WTC11 (cell line): ENCODE results near the gene NPFFR2. TPM values are rescaled to one million over a fixed set of nuclear protein-coding genes. Genes with fewer than 3 reads are reported as not detected.

Experiments used
- ATAC-seq: fragments of 200-7000 bp; cut with Tn5 transposase; 2 replicates; pipeline ENCODE4 v1.10.0; 2021; ENCODE audit warnings: mild to moderate bottlenecking, moderate library complexity
- CTCF ChIA-PET: fragments of 300-600 bp; sonication (Branson Sonifier 250); formaldehyde crosslinking; loops from one replicate; lab custom pipeline; 2021; ENCODE audit warnings: antibody characterized with exemption; lab: Charles Lee
- POLR2A ChIA-PET: fragments of 350-600 bp; sonication (Branson Sonifier 250); formaldehyde crosslinking; loops from one replicate; lab custom pipeline; 2021; ENCODE audit warnings: antibody characterized with exemption; lab: Charles Lee
- DNase-seq: peaks from one replicate; pipeline ENCODE4 v3.0.0; 2021; ENCODE audit warnings: low spot score
- H3K27ac Mint-ChIP-seq: 2 replicates; pipeline ENCODE4 v1.8.0; 2021; ENCODE audit warnings: mixed read lengths
- H3K27me3 Mint-ChIP-seq: 2 replicates; pipeline ENCODE4 v1.8.0; 2021; ENCODE audit warnings: low read depth, mild to moderate bottlenecking, moderate library complexity, mixed read lengths
- H3K36me3 Mint-ChIP-seq: 2 replicates; pipeline ENCODE4 v1.8.0; 2021; ENCODE audit warnings: mixed read lengths
- H3K4me1 Mint-ChIP-seq: 2 replicates; pipeline ENCODE4 v1.8.0; 2022; ENCODE audit warnings: mixed read lengths
- H3K4me3 Mint-ChIP-seq: 2 replicates; pipeline ENCODE4 v1.8.0; 2021; ENCODE audit warnings: mild to moderate bottlenecking, moderate library complexity, mixed read lengths
- H3K9me3 Mint-ChIP-seq: 2 replicates; pipeline ENCODE4 v1.8.0; 2021; ENCODE audit warnings: mixed read lengths
- ATF1 ChIP-seq: sonication (generic); formaldehyde crosslinking; IDR thresholded peaks from 2 replicates; pipeline ENCODE4 v1.8.1; 2023; ENCODE audit warnings: mild to moderate bottlenecking, moderate library complexity, missing genetic modification reagents
- CREB1 ChIP-seq: sonication (generic); formaldehyde crosslinking; IDR thresholded peaks from 2 replicates; pipeline ENCODE4 v1.8.0; 2023; ENCODE audit warnings: mild to moderate bottlenecking, missing genetic modification reagents
- EMX1 ChIP-seq: fragments of 250-450 bp; sonication (Bioruptor Pico); IDR thresholded peaks from 2 replicates; pipeline ENCODE4 v1.8.0; 2021; ENCODE audit warnings: mild to moderate bottlenecking
- FOXK1 ChIP-seq: sonication (generic); formaldehyde crosslinking; IDR thresholded peaks from 2 replicates; pipeline ENCODE4 v1.8.0; 2022; ENCODE audit warnings: mild to moderate bottlenecking, moderate library complexity, missing genetic modification reagents
- GABPB1 ChIP-seq: sonication (generic); formaldehyde crosslinking; IDR thresholded peaks from 2 replicates; pipeline ENCODE4 v1.8.1; 2023; ENCODE audit warnings: mild to moderate bottlenecking, missing genetic modification reagents
- HMGA2 ChIP-seq: fragments of 250-450 bp; sonication (Bioruptor Pico); IDR thresholded peaks from 2 replicates; pipeline ENCODE4 v1.4.0; 2021; ENCODE audit warnings: mild to moderate bottlenecking, moderate library complexity
- IRF2 ChIP-seq: sonication (generic); formaldehyde crosslinking; IDR thresholded peaks from 2 replicates; pipeline ENCODE4 v1.8.0; 2022; ENCODE audit warnings: low read depth, missing genetic modification reagents, borderline replicate concordance
- JUN ChIP-seq: sonication (generic); formaldehyde crosslinking; IDR thresholded peaks from 2 replicates; pipeline ENCODE4 v1.8.0; 2023; ENCODE audit warnings: mild to moderate bottlenecking, missing genetic modification reagents
- NFE2L1 ChIP-seq: sonication (generic); formaldehyde crosslinking; IDR thresholded peaks from 2 replicates; pipeline ENCODE4 v1.8.1; 2023; ENCODE audit warnings: missing genetic modification reagents
- NR3C1 ChIP-seq: sonication (generic); formaldehyde crosslinking; conservative IDR thresholded peaks from 2 replicates; pipeline ENCODE4 v1.8.1; 2023; ENCODE audit warnings: low read depth, mild to moderate bottlenecking, missing genetic modification reagents
- RELA ChIP-seq: sonication (generic); formaldehyde crosslinking; IDR thresholded peaks from 2 replicates; pipeline ENCODE4 v1.8.1; 2022; ENCODE audit warnings: missing genetic modification reagents, mild to moderate bottlenecking, borderline replicate concordance
- SMAD3 ChIP-seq: sonication (generic); formaldehyde crosslinking; IDR thresholded peaks from 2 replicates; pipeline ENCODE4 v1.8.0; 2022; ENCODE audit warnings: missing genetic modification reagents, mild to moderate bottlenecking, borderline replicate concordance
- ZNF121 ChIP-seq: sonication (generic); formaldehyde crosslinking; IDR thresholded peaks from 2 replicates; pipeline ENCODE4 v1.8.0; 2023; ENCODE audit warnings: missing genetic modification reagents
- ZNF219 ChIP-seq: sonication (generic); formaldehyde crosslinking; IDR thresholded peaks from 2 replicates; pipeline ENCODE4 v1.8.0; 2023; ENCODE audit warnings: missing genetic modification reagents, mild to moderate bottlenecking, borderline replicate concordance
- ZNF232 ChIP-seq: sonication (generic); formaldehyde crosslinking; IDR thresholded peaks from 2 replicates; pipeline ENCODE4 v1.8.0; 2022; ENCODE audit warnings: mild to moderate bottlenecking, missing genetic modification reagents
- ZNF423 ChIP-seq: fragments of 250-450 bp; sonication (Bioruptor Pico); IDR thresholded peaks from 2 replicates; pipeline ENCODE4 v2.1.2; 2022; ENCODE audit warnings: mild to moderate bottlenecking, moderate library complexity
- ZNF671 ChIP-seq: fragments of 250-450 bp; sonication (Bioruptor Pico); IDR thresholded peaks from 2 replicates; pipeline ENCODE4 v1.8.0; 2021; ENCODE audit warnings: mild to moderate bottlenecking
- total RNA-seq: library from RNA; stranded (reverse); gene quantifications from 3 replicates; pipeline ENCODE4 v1.2.3, GENCODE V29; 2021
- TF ChIP-seq, protein P1 (sequence below): sonication (generic); formaldehyde crosslinking; IDR thresholded peaks from 2 replicates; pipeline ENCODE4 v1.8.0; 2022; ENCODE audit warnings: mild to moderate bottlenecking, missing genetic modification reagents
- TF ChIP-seq, protein P2 (sequence below): sonication (generic); formaldehyde crosslinking; IDR thresholded peaks from 2 replicates; pipeline ENCODE4 v1.8.0; 2022; ENCODE audit warnings: mild to moderate bottlenecking, missing genetic modification reagents
- TF ChIP-seq, protein P3 (sequence below): sonication (generic); formaldehyde crosslinking; IDR thresholded peaks from 2 replicates; pipeline ENCODE4 v1.8.0; 2022; ENCODE audit warnings: mild to moderate bottlenecking, missing genetic modification reagents
- TF ChIP-seq, protein P4 (sequence below): sonication (generic); formaldehyde crosslinking; IDR thresholded peaks from 2 replicates; pipeline ENCODE4 v1.8.0; 2023; ENCODE audit warnings: mild to moderate bottlenecking, missing genetic modification reagents
- TF ChIP-seq, protein P5 (sequence below): fragments of 250-450 bp; sonication (Bioruptor Pico); IDR thresholded peaks from 2 replicates; pipeline ENCODE4 v1.9.0; 2021; ENCODE audit warnings: mild to moderate bottlenecking
- TF ChIP-seq, protein P6 (sequence below): sonication (generic); formaldehyde crosslinking; IDR thresholded peaks from 2 replicates; pipeline ENCODE4 v1.8.1; 2023; ENCODE audit warnings: mild to moderate bottlenecking, missing genetic modification reagents, moderate library complexity
- TF ChIP-seq, protein P7 (sequence below): sonication (generic); formaldehyde crosslinking; IDR thresholded peaks from 2 replicates; pipeline ENCODE4 v1.8.1; 2022; ENCODE audit warnings: mild to moderate bottlenecking, moderate library complexity, missing genetic modification reagents

Gene NPFFR2
- total RNA-seq, 1 experiment from 2014 or later: 3.0 TPM

DNA sequence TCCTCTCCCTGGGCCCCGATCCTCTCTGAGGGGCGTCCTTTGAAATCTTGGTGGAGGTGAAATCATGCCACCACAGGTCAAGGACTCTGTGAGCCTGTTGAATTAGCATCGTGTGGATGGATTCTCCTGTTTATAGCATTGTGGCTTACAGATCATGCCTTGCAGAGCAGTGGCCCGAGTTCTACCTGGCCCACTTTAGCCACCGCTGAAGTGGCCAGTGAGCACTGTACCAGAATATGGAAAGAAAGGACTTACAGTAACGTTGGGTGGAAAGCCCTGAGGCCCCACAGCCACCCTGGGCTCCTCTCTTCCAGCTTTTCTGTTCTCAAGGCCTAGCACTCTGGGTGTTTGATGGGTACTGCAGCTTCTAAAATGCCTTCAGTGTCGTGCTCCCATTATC is 35.3 kb downstream of the NPFFR2 start:
- TF ChIP-seq IRF2 (CRISPR knock-in tag) (no peak), NFE2L1 (CRISPR knock-in tag) (no peak), SMAD3 (CRISPR knock-in tag) (no peak), RELA (CRISPR knock-in tag) (no peak), ZNF219 (CRISPR knock-in tag) (no peak), ZNF671 (CRISPR knock-in tag) (no peak), ZNF121 (CRISPR knock-in tag) (no peak), FOXK1 (no peak), CREB1 (CRISPR knock-in tag) (no peak), HMGA2 (CRISPR knock-in tag) (no peak), ZNF232 (no peak)
- TF ChIP-seq, protein P1, sequence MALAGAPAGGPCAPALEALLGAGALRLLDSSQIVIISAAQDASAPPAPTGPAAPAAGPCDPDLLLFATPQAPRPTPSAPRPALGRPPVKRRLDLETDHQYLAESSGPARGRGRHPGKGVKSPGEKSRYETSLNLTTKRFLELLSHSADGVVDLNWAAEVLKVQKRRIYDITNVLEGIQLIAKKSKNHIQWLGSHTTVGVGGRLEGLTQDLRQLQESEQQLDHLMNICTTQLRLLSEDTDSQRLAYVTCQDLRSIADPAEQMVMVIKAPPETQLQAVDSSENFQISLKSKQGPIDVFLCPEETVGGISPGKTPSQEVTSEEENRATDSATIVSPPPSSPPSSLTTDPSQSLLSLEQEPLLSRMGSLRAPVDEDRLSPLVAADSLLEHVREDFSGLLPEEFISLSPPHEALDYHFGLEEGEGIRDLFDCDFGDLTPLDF (CRISPR knock-in tag): no peak
- TF ChIP-seq, protein P2, sequence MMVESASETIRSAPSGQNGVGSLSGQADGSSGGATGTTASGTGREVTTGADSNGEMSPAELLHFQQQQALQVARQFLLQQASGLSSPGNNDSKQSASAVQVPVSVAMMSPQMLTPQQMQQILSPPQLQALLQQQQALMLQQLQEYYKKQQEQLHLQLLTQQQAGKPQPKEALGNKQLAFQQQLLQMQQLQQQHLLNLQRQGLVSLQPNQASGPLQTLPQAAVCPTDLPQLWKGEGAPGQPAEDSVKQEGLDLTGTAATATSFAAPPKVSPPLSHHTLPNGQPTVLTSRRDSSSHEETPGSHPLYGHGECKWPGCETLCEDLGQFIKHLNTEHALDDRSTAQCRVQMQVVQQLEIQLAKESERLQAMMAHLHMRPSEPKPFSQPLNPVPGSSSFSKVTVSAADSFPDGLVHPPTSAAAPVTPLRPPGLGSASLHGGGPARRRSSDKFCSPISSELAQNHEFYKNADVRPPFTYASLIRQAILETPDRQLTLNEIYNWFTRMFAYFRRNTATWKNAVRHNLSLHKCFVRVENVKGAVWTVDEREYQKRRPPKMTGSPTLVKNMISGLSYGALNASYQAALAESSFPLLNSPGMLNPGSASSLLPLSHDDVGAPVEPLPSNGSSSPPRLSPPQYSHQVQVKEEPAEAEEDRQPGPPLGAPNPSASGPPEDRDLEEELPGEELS: no peak
- TF ChIP-seq, protein P3, sequence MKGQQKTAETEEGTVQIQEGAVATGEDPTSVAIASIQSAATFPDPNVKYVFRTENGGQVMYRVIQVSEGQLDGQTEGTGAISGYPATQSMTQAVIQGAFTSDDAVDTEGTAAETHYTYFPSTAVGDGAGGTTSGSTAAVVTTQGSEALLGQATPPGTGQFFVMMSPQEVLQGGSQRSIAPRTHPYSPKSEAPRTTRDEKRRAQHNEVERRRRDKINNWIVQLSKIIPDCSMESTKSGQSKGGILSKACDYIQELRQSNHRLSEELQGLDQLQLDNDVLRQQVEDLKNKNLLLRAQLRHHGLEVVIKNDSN (CRISPR knock-in tag): no peak
- TF ChIP-seq, protein P4, sequence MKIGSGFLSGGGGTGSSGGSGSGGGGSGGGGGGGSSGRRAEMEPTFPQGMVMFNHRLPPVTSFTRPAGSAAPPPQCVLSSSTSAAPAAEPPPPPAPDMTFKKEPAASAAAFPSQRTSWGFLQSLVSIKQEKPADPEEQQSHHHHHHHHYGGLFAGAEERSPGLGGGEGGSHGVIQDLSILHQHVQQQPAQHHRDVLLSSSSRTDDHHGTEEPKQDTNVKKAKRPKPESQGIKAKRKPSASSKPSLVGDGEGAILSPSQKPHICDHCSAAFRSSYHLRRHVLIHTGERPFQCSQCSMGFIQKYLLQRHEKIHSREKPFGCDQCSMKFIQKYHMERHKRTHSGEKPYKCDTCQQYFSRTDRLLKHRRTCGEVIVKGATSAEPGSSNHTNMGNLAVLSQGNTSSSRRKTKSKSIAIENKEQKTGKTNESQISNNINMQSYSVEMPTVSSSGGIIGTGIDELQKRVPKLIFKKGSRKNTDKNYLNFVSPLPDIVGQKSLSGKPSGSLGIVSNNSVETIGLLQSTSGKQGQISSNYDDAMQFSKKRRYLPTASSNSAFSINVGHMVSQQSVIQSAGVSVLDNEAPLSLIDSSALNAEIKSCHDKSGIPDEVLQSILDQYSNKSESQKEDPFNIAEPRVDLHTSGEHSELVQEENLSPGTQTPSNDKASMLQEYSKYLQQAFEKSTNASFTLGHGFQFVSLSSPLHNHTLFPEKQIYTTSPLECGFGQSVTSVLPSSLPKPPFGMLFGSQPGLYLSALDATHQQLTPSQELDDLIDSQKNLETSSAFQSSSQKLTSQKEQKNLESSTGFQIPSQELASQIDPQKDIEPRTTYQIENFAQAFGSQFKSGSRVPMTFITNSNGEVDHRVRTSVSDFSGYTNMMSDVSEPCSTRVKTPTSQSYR (CRISPR knock-in tag): no peak
- TF ChIP-seq, protein P5, sequence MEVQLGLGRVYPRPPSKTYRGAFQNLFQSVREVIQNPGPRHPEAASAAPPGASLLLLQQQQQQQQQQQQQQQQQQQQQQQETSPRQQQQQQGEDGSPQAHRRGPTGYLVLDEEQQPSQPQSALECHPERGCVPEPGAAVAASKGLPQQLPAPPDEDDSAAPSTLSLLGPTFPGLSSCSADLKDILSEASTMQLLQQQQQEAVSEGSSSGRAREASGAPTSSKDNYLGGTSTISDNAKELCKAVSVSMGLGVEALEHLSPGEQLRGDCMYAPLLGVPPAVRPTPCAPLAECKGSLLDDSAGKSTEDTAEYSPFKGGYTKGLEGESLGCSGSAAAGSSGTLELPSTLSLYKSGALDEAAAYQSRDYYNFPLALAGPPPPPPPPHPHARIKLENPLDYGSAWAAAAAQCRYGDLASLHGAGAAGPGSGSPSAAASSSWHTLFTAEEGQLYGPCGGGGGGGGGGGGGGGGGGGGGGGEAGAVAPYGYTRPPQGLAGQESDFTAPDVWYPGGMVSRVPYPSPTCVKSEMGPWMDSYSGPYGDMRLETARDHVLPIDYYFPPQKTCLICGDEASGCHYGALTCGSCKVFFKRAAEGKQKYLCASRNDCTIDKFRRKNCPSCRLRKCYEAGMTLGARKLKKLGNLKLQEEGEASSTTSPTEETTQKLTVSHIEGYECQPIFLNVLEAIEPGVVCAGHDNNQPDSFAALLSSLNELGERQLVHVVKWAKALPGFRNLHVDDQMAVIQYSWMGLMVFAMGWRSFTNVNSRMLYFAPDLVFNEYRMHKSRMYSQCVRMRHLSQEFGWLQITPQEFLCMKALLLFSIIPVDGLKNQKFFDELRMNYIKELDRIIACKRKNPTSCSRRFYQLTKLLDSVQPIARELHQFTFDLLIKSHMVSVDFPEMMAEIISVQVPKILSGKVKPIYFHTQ: no peak
- TF ChIP-seq, all 79 proteins: peak for 0
- H3K9me3 Mint-ChIP-seq: peaks cover 11% of the 10 kb centered on the region

DNA sequence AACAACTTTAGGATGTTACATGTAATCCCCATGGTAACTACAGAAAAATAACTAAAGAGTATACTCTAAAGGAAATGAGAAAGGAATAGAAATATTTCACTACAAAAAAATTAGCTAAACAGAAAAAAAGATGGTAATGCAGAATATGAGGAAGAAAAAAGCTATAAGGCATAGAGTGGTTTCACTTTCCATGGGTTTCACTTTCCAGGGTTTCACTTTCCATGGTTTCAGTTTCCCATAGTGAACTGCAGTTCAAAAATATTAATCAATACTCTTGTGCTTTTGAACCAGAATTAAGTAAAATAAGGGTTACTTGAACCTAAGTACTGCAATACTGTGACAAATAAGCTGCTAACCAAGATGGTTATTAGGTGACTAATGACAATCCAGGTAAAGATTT is 42.0 kb downstream of the NPFFR2 start:
- CTCF ChIA-PET: no interaction called here
- DNase-seq: no peak
- Mint-ChIP-seq H3K36me3 (no peaks in the 10 kb centered on the region), H3K4me1 (no peaks in the 10 kb centered on the region), H3K27me3 (no peaks in the 10 kb centered on the region), H3K27ac (no peak overlapping the region), H3K4me3 (no peak overlapping the region), H3K9me3 (no peaks in the 10 kb centered on the region)
- no peak for ATAC-seq
- POLR2A ChIA-PET: no interaction called here
- no peak for TF ChIP-seq JUN (CRISPR knock-in tag)
- TF ChIP-seq, protein P6, sequence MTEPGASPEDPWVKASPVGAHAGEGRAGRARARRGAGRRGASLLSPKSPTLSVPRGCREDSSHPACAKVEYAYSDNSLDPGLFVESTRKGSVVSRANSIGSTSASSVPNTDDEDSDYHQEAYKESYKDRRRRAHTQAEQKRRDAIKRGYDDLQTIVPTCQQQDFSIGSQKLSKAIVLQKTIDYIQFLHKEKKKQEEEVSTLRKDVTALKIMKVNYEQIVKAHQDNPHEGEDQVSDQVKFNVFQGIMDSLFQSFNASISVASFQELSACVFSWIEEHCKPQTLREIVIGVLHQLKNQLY (CRISPR knock-in tag): no peak
- no peak for TF ChIP-seq GABPB1 (CRISPR knock-in tag)
- TF ChIP-seq NR3C1 (CRISPR knock-in tag): no peak
- TF ChIP-seq, protein P2: no peak
- no peak for TF ChIP-seq ATF1 (CRISPR knock-in tag)
- TF ChIP-seq ZNF219 (CRISPR knock-in tag): no peak
- TF ChIP-seq IRF2 (CRISPR knock-in tag): no peak
- no peak for TF ChIP-seq ZNF423
- TF ChIP-seq, protein P7, sequence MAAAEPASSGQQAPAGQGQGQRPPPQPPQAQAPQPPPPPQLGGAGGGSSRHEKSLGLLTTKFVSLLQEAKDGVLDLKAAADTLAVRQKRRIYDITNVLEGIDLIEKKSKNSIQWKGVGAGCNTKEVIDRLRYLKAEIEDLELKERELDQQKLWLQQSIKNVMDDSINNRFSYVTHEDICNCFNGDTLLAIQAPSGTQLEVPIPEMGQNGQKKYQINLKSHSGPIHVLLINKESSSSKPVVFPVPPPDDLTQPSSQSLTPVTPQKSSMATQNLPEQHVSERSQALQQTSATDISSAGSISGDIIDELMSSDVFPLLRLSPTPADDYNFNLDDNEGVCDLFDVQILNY (CRISPR knock-in tag): no peak
- TF ChIP-seq EMX1 (CRISPR knock-in tag): no peak

More for the DNA sequence above, 35.3 kb downstream of the NPFFR2 start:
- DNase-seq (no peak), ATAC-seq (no peak)
- H3K27ac Mint-ChIP-seq: no peak overlapping the region
- ChIA-PET CTCF (no interaction called here), POLR2A (no interaction called here)
- peaks cover 3% of the 10 kb centered on the region; the same call in 1 of the 2 replicates for H3K4me1 Mint-ChIP-seq
- H3K36me3 Mint-ChIP-seq: no peaks in the 10 kb centered on the region; the same call in 1 of the 2 replicates
- H3K4me3 Mint-ChIP-seq: no peak overlapping the region
- no peaks in the 10 kb centered on the region for H3K27me3 Mint-ChIP-seq
